MM.1S (cell line): ENCODE data around the gene RNF14.

ENCODE experiments used
- DNase-seq: peaks from one replicate; pipeline ENCODE4 v3.0.0-alpha.2; 2015
- H2AFZ ChIP-seq: fragments of 300-600 bp; sonication (generic); 2 replicates; pipeline ENCODE4 v1.6.0; 2016; ENCODE audit warnings: antibody characterized with exemption, low read length
- H3F3A ChIP-seq: fragments of 300-600 bp; sonication (generic); 2 replicates; pipeline ENCODE4 v1.6.1; 2016; ENCODE audit warnings: mild to moderate bottlenecking, antibody characterized with exemption, low read length, moderate library complexity, mixed read lengths; ENCODE audit not compliant: insufficient read depth
- H3K27ac ChIP-seq: fragments of 300-600 bp; sonication (generic); 2 replicates; pipeline ENCODE4 v1.5.1; 2016; ENCODE audit warnings: mild to moderate bottlenecking, low read length
- H3K27me3 ChIP-seq: fragments of 300-600 bp; sonication (generic); replicated peaks from 2 replicates; pipeline ENCODE4 v1.6.0; 2016; ENCODE audit warnings: low read length; ENCODE audit not compliant: insufficient read depth
- H3K36me3 ChIP-seq: fragments of 300-600 bp; sonication (generic); replicated peaks from 2 replicates; pipeline ENCODE4 v1.6.1; 2016; ENCODE audit warnings: mild to moderate bottlenecking, low read length, mixed read lengths; ENCODE audit not compliant: insufficient read depth
- H3K4me1 ChIP-seq: fragments of 300-600 bp; sonication (generic); 2 replicates; pipeline ENCODE4 v1.6.1; 2016; ENCODE audit warnings: low read length, mixed read lengths
- H3K4me2 ChIP-seq: fragments of 300-600 bp; sonication (generic); 2 replicates; pipeline ENCODE4 v1.6.0; 2016; ENCODE audit warnings: low read depth, low read length
- H3K4me3 ChIP-seq: fragments of 300-600 bp; sonication (generic); 2 replicates; pipeline ENCODE4 v1.5.1; 2016; ENCODE audit warnings: low read length, mixed read lengths
- H3K79me2 ChIP-seq: fragments of 300-600 bp; sonication (generic); 2 replicates; pipeline ENCODE4 v1.6.1; 2016; ENCODE audit warnings: mixed run types, low read length, mixed read lengths
- H3K9ac ChIP-seq: fragments of 300-600 bp; sonication (generic); 2 replicates; pipeline ENCODE4 v1.6.1; 2016; ENCODE audit warnings: low read length, mixed read lengths
- H3K9me2 ChIP-seq: fragments of 300-600 bp; sonication (generic); replicated peaks from 2 replicates; pipeline ENCODE4 v1.6.1; 2016; ENCODE audit warnings: mild to moderate bottlenecking, low read length, mixed read lengths; ENCODE audit not compliant: insufficient read depth
- H3K9me3 ChIP-seq: fragments of 300-600 bp; sonication (generic); replicated peaks from 2 replicates; pipeline ENCODE4 v1.6.1; 2016; ENCODE audit warnings: mild to moderate bottlenecking, low read length, mixed read lengths; ENCODE audit not compliant: insufficient read depth
- H4K20me1 ChIP-seq: fragments of 300-600 bp; sonication (generic); 2 replicates; pipeline ENCODE4 v1.6.1; 2016; ENCODE audit warnings: mild to moderate bottlenecking, low read length, moderate library complexity, mixed read lengths; ENCODE audit not compliant: insufficient read depth
- EZH2 ChIP-seq: fragments of 300-600 bp; sonication (generic); optimal IDR thresholded peaks from 2 replicates; pipeline ENCODE3; 2017; ENCODE audit warnings: low read depth, mild to moderate bottlenecking, antibody characterized with exemption, low read length, mixed read lengths
- EZH2phosphoT487 ChIP-seq: fragments of 300-600 bp; sonication (generic); IDR thresholded peaks from 2 replicates; pipeline ENCODE4 v1.6.1; 2018; ENCODE audit warnings: antibody characterized with exemption, low read length
- TF ChIP-seq, protein P1 (sequence below): fragments of 300-600 bp; sonication (generic); IDR thresholded peaks from 2 replicates; pipeline ENCODE4 v1.5.1; 2016; ENCODE audit warnings: antibody characterized with exemption, low read length, mixed read lengths

The RNF14 gene

DNA sequence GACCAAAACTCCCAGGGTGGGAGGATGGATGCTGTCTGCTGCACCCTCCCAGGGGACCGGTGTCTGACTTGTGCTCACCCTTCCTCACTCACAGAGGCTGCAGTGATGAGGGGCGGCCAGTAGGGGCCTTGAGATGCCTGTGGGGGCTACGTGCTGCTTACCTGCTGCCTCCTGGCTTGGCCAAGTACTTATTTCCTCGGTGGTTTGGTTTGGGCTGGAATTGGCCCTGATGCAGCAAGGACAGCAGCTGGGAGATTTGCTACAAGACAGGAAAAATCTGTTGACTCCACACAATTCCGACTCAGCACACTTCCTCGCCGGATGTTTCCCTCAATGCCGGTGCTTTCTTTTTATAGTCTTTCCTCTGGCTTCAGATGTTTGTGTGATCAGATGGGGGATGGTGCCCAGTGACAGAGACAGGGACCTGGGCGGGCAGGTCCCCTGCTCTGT, 17.5 kb upstream of the RNF14 start:
- H3K9me3 ChIP-seq = no peaks in the 10 kb centered on the region
- no peaks in the 10 kb centered on the region for H3F3A ChIP-seq
- H3K4me2 ChIP-seq = no peak overlapping the region
- H3K4me3 ChIP-seq = no peak overlapping the region
- no peaks in the 10 kb centered on the region for H3K36me3 ChIP-seq
- no peaks in the 10 kb centered on the region for H3K4me1 ChIP-seq
- H3K79me2 ChIP-seq = no peaks in the 10 kb centered on the region
- TF ChIP-seq, protein P1, sequence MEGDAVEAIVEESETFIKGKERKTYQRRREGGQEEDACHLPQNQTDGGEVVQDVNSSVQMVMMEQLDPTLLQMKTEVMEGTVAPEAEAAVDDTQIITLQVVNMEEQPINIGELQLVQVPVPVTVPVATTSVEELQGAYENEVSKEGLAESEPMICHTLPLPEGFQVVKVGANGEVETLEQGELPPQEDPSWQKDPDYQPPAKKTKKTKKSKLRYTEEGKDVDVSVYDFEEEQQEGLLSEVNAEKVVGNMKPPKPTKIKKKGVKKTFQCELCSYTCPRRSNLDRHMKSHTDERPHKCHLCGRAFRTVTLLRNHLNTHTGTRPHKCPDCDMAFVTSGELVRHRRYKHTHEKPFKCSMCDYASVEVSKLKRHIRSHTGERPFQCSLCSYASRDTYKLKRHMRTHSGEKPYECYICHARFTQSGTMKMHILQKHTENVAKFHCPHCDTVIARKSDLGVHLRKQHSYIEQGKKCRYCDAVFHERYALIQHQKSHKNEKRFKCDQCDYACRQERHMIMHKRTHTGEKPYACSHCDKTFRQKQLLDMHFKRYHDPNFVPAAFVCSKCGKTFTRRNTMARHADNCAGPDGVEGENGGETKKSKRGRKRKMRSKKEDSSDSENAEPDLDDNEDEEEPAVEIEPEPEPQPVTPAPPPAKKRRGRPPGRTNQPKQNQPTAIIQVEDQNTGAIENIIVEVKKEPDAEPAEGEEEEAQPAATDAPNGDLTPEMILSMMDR = peak; percentile 40
- TF ChIP-seq EZH2 = no peak
- H4K20me1 ChIP-seq = no peaks in the 10 kb centered on the region
- no peaks in the 10 kb centered on the region for H3K27me3 ChIP-seq
- no peak for DNase-seq
- H3K27ac ChIP-seq = no peak overlapping the region
- H3K9me2 ChIP-seq = no peaks in the 10 kb centered on the region
- H3K9ac ChIP-seq = no peak overlapping the region
- H2AFZ ChIP-seq = no peak overlapping the region

GRCh38 chr5:141952020-141952419, 16.9 kb upstream of the RNF14 start:
- Histone ChIP-seq H3K4me3 (no peak overlapping the region), H3K9me2 (no peaks in the 10 kb centered on the region), H3K9ac (no peak overlapping the region), H3K9me3 (no peaks in the 10 kb centered on the region), H3K4me1 (no peaks in the 10 kb centered on the region), H4K20me1 (no peaks in the 10 kb centered on the region), H3K27me3 (no peaks in the 10 kb centered on the region), H3F3A (no peaks in the 10 kb centered on the region), H3K4me2 (no peak overlapping the region), H3K79me2 (no peaks in the 10 kb centered on the region), H2AFZ (no peak overlapping the region), H3K36me3 (no peaks in the 10 kb centered on the region), H3K27ac (no peak overlapping the region)
- TF ChIP-seq, protein P1 = no peak
- TF ChIP-seq EZH2phosphoT487 (no peak), EZH2 (no peak)
- DNase-seq = no peak

- no peaks in the 10 kb centered on the region for H3K27me3 ChIP-seq
- no peak for TF ChIP-seq EZH2phosphoT487
- TF ChIP-seq, protein P1 = no peak
- no peak for TF ChIP-seq EZH2
- no peak overlapping the region for H3K4me3 ChIP-seq
- H3K79me2 ChIP-seq = no peaks in the 10 kb centered on the region
- H2AFZ ChIP-seq = no peak overlapping the region
- H3K9me3 ChIP-seq = no peaks in the 10 kb centered on the region
- H3K36me3 ChIP-seq = no peaks in the 10 kb centered on the region
- no peaks in the 10 kb centered on the region for H4K20me1 ChIP-seq
- H3K9ac ChIP-seq = no peak overlapping the region
- no peaks in the 10 kb centered on the region for H3F3A ChIP-seq
- H3K9me2 ChIP-seq = no peaks in the 10 kb centered on the region
- H3K4me1 ChIP-seq = peaks cover 16% of the 10 kb centered on the region
- no peak overlapping the region for H3K4me2 ChIP-seq
- no peak for DNase-seq
- no peak overlapping the region for H3K27ac ChIP-seq
These were observed 14.7 kb upstream of the RNF14 start for GRCh38 chr5:141954194-141954593.
